Mesodermal cell (in vitro differentiated cells): Measurements from ENCODE around the gene PRXL2B.

Experiments
- H3K27ac ChIP-seq: 2 replicates; pipeline ENCODE4 v1.7.0; 2013; ENCODE audit warnings: mild to moderate bottlenecking, low read depth, low read length, moderate library complexity; ENCODE audit not compliant: severe bottlenecking
- H3K36me3 ChIP-seq: 2 replicates; pipeline ENCODE4 v1.7.1; 2013; ENCODE audit warnings: mild to moderate bottlenecking, low read length, moderate library complexity; ENCODE audit not compliant: control insufficient read depth, insufficient read depth
- H3K4me1 ChIP-seq: one replicate; pipeline ENCODE4 v1.7.1; 2013; ENCODE audit warnings: mild to moderate bottlenecking, low read length; ENCODE audit not compliant: insufficient read depth, control insufficient read depth, poor library complexity, severe bottlenecking
- H3K4me3 ChIP-seq: 2 replicates; pipeline ENCODE4 v1.7.0; 2013; ENCODE audit warnings: low read length, control low read depth, mild to moderate bottlenecking; ENCODE audit not compliant: insufficient read depth, poor library complexity, severe bottlenecking; ENCODE audit errors: extremely low read depth
- H3K9me3 ChIP-seq: 2 replicates; pipeline ENCODE4 v1.7.1; 2013; ENCODE audit warnings: mild to moderate bottlenecking, low read length, moderate library complexity; ENCODE audit not compliant: control insufficient read depth
- WGBS, 2 experiments: methylation state at CpG; one replicate each; pipeline ENCODE4 v1.1.5; 2013; ENCODE audit warnings: missing lambda C conversion rate in 2 of 2; ENCODE audit not compliant: insufficient coverage in 2 of 2; 5-methylcytosine and 5-hydroxymethylcytosine counted together

The PRXL2B gene

DNA sequence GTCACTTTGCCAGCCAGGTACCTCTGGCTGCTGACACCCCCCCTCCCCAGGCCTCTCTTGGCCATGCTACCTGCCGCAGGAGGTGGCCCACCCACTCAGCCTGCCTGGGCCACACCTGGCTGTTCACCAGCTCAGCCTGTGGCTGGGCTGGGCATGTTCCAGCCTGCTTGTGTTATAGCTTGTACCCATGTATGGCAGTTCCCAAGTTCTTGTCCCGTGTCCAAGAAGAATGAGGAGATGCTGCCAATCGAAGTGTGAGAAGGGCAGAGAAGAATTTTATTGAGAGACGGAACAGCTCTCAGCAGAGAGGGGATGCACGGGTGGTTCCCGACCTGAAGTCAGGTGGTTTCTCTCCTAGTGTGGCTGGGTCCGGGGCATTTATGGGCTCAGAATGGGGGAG, 50.2 kb downstream of the PRXL2B start:
- Histone ChIP-seq H3K4me1 (no peaks in the 10 kb centered on the region), H3K36me3 (no peaks in the 10 kb centered on the region), H3K27ac (no peak overlapping the region), H3K9me3 (peaks cover 12% of the 10 kb centered on the region), H3K4me3 (no peak overlapping the region)
- 85 to 88% methylated on average over 7 of the region's 7 CpGs for WGBS, 2 experiments

- Histone ChIP-seq H3K9me3 (peaks cover 12% of the 10 kb centered on the region), H3K36me3 (no peaks in the 10 kb centered on the region), H3K27ac (no peak overlapping the region), H3K4me1 (no peaks in the 10 kb centered on the region), H3K4me3 (no peak overlapping the region)
- 80% methylated on average over 8 to 9 of the region's 10 CpGs for WGBS, 2 experiments
These were observed 51.0 kb downstream of the PRXL2B start for GRCh38 chr1:2637442-2638145.

- H3K27ac ChIP-seq: no peak overlapping the region
- H3K36me3 ChIP-seq: no peaks in the 10 kb centered on the region
- no peak overlapping the region for H3K4me3 ChIP-seq
- WGBS, 2 experiments: 82 to 83% methylated on average over 13 to 14 of the region's 16 CpGs
- no peaks in the 10 kb centered on the region for H3K4me1 ChIP-seq
- H3K9me3 ChIP-seq: peaks cover 12% of the 10 kb centered on the region
These were observed 52.0 kb downstream of the PRXL2B start for GRCh38 chr1:2638466-2639115.

DNA sequence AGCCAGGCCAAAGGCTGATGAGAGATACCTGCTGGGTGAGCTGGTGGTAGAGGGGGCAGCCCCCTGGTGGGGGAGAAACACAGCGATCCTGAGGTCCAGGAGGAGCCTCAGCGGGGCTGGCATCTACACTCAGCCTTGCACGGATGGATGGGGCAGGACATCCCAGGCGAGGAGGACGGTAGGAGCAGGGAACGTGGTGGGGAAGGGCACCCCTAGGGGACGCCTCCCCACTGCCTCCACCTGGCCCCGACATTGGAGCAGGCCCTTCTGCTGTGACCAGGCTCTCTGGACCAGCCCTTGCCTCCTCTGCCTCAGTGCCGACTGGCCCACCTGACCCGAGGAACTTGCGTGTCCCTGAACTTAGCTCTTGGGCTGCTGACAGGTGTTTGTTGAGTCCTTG, 52.6 kb downstream of the PRXL2B start:
- Histone ChIP-seq H3K36me3 (no peaks in the 10 kb centered on the region), H3K4me3 (no peak overlapping the region), H3K9me3 (peaks cover 12% of the 10 kb centered on the region), H3K4me1 (no peaks in the 10 kb centered on the region), H3K27ac (no peak overlapping the region)
- WGBS, 2 experiments: 79 to 82% methylated on average over 10 to 11 of the region's 11 CpGs

DNA sequence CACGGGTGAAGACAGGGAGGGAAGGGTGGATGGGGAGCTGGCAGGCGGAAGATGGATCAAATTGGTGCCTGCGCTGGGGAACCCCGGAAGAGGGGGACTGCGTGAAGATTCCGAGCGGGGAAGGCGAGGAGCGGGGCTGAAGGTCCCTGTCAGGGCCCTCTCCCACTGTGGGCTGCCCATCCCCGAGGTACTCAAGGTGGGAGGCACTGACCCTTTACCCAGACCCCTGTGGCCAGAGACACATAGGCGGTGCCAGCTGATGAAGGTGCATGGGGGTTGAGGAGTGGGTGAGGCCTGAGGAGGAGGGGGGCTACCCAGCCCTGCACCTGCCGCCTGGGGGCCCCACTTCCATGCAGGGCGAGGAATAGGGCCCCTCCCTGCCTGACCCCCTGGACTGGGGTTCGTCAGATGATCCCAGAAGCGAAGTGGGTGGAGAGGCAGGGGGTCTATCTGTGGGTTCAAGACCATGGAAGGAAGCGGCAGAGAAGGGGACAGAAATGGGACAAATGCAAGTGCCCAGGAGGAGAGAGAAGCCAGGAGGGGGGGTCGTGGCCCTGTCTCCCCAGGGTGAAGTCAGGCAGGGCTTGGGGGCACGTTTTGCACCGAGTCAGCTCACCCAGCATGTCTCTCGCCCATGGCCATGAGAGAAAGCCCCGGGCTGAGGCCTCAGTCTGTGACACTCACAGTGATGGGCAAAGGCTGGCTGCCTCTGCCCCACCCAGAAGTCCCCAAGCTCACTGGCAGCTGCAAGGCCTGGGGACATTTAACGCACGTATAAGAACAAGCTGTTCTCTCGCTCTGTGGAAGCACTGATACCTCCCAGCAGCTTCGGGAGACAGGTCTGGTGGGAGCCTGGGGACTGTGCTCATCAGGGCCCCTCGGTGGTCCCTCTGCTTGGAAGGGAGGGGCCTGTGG, 53.3 kb downstream of the PRXL2B start:
- Histone ChIP-seq H3K9me3 (peaks cover 12% of the 10 kb centered on the region), H3K4me3 (no peak overlapping the region), H3K27ac (no peak overlapping the region), H3K36me3 (no peaks in the 10 kb centered on the region), H3K4me1 (no peaks in the 10 kb centered on the region)
- WGBS, 2 experiments: 89 to 93% methylated on average over 19 to 24 of the region's 26 CpGs

DNA sequence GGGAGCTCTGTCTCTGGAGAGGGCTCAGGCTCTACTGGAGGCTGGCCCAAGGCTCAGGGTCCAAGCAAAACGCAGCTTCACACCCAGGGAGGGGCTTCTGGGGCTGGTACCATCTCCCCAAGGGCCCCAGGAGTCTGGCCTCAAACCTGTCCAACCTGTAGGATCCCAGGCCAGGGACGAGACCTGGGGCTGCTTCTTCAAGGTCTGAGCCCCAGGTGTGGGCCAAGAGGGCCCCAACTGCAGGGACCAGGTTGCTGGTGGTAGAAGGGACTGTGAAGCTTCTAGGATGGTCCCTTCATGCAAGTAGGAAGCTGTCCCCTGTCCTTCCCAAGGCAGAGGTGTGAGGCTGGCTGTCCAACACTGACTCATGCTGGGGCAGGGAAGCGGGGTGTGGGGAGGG, 54.0 kb downstream of the PRXL2B start:
- H3K4me3 ChIP-seq: no peak overlapping the region
- H3K27ac ChIP-seq: no peak overlapping the region
- WGBS, 2 experiments: 87 to 100% methylated on average over 2 of the region's 3 CpGs
- H3K4me1 ChIP-seq: no peaks in the 10 kb centered on the region
- H3K9me3 ChIP-seq: peaks cover 12% of the 10 kb centered on the region
- no peaks in the 10 kb centered on the region for H3K36me3 ChIP-seq
